ENCODE data around the gene ICA1.

ICA1 gene

DNA sequence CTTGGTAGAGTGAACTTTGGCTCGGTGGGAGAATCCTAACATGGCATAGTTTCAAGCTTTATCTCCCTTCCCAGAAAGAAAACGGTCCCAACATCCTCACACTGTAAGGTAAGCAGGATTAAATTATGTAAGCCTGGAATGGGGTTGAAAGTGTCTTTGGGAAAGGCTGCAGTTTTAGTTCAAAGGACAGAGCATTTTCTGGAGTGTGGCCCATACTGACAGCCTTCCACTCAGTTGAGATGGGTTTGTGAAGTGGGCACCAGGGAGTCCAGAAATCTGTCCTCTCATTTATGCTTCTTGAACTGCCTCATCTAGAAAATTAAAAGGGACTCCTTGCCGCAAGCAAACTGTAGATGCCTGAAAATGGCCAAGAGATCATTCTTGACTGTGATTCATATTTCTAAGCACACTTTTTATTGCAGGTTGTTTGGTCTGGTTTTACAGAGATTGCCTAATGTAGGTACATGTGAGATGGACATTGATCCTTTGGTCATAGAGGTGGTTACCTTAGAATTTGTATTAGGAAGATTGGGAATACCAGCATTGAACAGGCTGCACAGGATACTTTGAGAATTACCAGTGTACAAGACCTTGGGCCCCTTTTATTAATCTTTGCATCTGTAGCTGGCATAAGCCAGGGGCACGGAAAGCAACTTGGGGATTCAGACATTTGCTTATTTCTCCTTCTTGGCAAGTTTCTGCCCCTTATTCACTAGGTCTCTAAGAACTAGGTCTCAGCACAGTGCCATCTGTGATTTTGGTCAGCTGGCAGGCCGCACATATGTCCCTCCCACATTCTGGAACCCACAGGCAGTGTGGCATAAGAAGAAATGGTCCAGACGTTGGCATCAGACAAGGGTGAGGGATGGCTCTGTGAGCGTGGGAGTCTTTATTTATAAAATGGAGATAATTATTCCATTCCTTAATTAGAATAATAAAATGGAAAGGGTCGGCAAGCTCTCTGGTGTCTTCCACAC is 167.5 kb downstream of the ICA1 start:
- H3K4me3 ChIP-seq (ENCODE audit: low read length) = no peak overlapping the region
- no peaks in the 10 kb centered on the region for H3K27me3 ChIP-seq (ENCODE audit: control insufficient read depth, insufficient read depth, low read length)
- no peaks in the 10 kb centered on the region for H3K4me1 ChIP-seq (ENCODE audit: control insufficient read depth, insufficient read depth, low read length)
- no peak overlapping the region for H3K4me2 ChIP-seq (ENCODE audit: low read length)
- H3K9me3 ChIP-seq (replicated peaks; ENCODE audit: low read length) = no peaks in the 10 kb centered on the region
- H3K9ac ChIP-seq (ENCODE audit: low read depth, low read length) = no peak overlapping the region
- no peaks in the 10 kb centered on the region for H3K36me3 ChIP-seq (ENCODE audit: insufficient read depth, low read length)

DNA sequence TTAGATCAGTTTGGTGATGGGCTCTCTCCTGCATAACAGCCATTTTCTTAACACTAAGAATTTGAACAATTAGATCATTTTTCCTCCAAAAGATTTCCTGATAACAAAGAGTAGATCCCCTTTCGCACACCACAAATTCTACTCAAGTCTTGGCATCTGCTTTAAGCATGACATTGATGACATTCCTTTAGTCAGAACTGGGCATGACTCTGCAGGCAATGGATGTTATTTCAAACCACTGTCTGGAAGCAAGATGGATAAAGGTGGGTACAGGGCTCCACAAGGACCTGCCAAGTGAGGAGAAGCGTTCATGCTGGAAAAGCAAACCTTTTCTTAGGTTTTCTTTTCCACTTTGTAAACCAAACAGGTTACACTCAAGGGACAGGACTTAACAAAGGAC is 169.8 kb downstream of the ICA1 start:
- no peaks in the 10 kb centered on the region for H3K9me3 ChIP-seq (replicated peaks; ENCODE audit: low read length)
- no peaks in the 10 kb centered on the region for H3K4me1 ChIP-seq (ENCODE audit: control insufficient read depth, insufficient read depth, low read length)
- no peak overlapping the region for H3K9ac ChIP-seq (ENCODE audit: low read depth, low read length)
- H3K4me3 ChIP-seq (ENCODE audit: low read length) = no peak overlapping the region
- no peak overlapping the region for H3K4me2 ChIP-seq (ENCODE audit: low read length)
- no peaks in the 10 kb centered on the region for H3K36me3 ChIP-seq (ENCODE audit: insufficient read depth, low read length)
- H3K27me3 ChIP-seq (ENCODE audit: control insufficient read depth, insufficient read depth, low read length) = no peaks in the 10 kb centered on the region

DNA sequence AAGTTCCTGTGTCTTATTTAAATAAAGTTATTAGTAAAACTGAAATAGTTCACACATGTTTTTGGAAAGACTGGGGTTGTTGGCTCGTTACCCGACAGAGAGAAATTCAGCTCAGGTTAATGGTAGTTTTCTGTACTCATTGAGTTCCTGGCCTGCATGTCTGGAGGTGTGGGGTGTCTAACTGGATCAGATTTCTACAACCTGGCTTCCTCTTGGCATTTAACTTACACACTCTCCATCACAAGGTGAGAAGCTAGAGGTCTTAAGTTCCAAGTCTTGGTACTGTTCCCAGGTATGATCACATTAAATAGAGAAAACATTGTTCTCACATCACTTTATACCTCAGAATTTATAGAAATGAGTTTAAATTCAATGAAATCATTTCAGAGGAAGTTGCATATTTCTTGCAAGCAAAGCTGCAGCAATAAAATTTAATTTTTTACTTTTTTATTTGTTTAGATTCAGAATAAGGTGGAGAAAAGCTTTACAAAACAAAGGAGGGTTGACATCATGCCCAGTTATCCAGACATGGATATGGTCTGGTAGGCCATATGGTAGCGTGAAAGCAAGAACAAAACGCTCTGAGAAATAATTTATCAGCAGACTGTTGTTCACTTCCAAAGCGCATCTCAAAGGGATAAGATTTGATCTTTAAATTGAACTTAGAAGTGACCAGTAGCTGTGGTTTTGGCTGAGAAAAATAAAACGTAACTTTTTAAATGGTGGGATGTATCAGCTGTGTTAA is 172.8 kb downstream of the ICA1 start:
- no peaks in the 10 kb centered on the region for H3K9me3 ChIP-seq (replicated peaks; ENCODE audit: low read length)
- H3K9ac ChIP-seq (ENCODE audit: low read depth, low read length) = no peak overlapping the region
- no peak overlapping the region for H3K4me3 ChIP-seq (ENCODE audit: low read length)
- H3K27me3 ChIP-seq (ENCODE audit: control insufficient read depth, insufficient read depth, low read length) = no peaks in the 10 kb centered on the region
- peaks cover 18% of the 10 kb centered on the region for H3K36me3 ChIP-seq (ENCODE audit: insufficient read depth, low read length)
- no peak overlapping the region for H3K4me2 ChIP-seq (ENCODE audit: low read length)
- H3K4me1 ChIP-seq (ENCODE audit: control insufficient read depth, insufficient read depth, low read length) = no peaks in the 10 kb centered on the region

DNA sequence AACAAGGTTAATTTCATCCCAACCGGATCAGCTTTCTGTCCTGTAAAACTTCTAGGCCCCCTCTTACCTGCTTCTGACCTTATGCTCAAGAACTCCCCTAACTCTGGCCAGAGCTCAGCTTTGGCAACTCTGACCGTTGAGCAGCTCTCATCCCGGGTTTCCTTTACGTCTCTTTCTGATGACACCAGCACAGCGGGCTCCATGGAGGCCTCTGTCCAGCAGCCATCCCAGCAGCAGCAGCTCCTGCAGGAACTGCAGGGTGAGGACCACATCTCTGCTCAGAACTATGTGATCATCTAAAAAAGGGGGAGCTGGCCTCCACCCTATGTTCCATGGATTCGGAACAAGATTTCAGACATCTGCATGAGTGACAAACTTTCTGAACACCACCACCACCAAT is 175.7 kb downstream of the ICA1 start:
- no peak overlapping the region for H3K4me3 ChIP-seq (ENCODE audit: low read length)
- H3K9ac ChIP-seq (ENCODE audit: low read depth, low read length) = no peak overlapping the region
- H3K27me3 ChIP-seq (ENCODE audit: control insufficient read depth, insufficient read depth, low read length) = no peaks in the 10 kb centered on the region
- no peaks in the 10 kb centered on the region for H3K9me3 ChIP-seq (replicated peaks; ENCODE audit: low read length)
- no peaks in the 10 kb centered on the region for H3K4me1 ChIP-seq (ENCODE audit: control insufficient read depth, insufficient read depth, low read length)
- H3K36me3 ChIP-seq (ENCODE audit: insufficient read depth, low read length) = peaks cover 18% of the 10 kb centered on the region
- no peak overlapping the region for H3K4me2 ChIP-seq (ENCODE audit: low read length)

DNA sequence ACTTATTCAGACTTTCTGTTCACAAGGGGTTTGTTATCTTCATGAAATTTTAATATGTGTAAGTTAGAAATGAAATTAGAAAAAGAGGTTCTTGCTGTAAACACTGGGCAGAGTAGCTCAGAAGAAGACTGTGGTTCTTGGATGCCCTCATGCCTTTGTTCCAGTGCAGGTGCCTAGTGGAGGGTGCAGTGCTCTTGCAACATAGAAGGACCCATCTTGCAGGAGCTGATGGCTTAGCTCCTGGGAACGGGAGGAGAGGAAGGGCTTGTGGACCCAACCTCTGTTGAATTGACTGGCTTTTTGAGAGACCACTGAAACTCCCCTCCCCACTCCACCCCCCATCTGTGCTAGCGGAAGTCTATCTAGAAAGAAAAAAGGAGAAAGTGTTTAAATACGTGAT is 176.5 kb downstream of the ICA1 start:
- no peaks in the 10 kb centered on the region for H3K27me3 ChIP-seq (ENCODE audit: control insufficient read depth, insufficient read depth, low read length)
- H3K9ac ChIP-seq (ENCODE audit: low read depth, low read length) = no peak overlapping the region
- no peaks in the 10 kb centered on the region for H3K9me3 ChIP-seq (replicated peaks; ENCODE audit: low read length)
- peaks cover 18% of the 10 kb centered on the region for H3K36me3 ChIP-seq (ENCODE audit: insufficient read depth, low read length)
- H3K4me3 ChIP-seq (ENCODE audit: low read length) = no peak overlapping the region
- H3K4me1 ChIP-seq (ENCODE audit: control insufficient read depth, insufficient read depth, low read length) = no peaks in the 10 kb centered on the region
- no peak overlapping the region for H3K4me2 ChIP-seq (ENCODE audit: low read length)

DNA sequence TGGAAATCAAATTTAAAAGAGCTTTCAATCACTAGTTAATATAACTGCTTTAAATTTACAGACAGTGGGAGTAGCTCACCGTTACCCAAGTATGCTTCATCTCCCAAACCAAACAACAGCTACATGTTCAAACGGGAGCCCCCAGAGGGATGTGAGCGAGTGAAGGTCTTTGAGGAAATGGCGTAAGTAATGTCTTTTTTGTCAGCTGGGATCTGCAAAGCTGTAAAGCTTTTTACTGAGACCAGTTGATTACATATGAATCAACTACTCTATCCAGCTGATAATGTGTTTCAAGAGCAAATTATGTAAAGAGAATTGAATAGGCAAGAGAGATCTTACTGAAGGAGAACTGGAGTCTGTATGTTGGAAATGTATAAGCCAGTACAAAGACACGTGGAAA is 177.1 kb downstream of the ICA1 start:
- Histone ChIP-seq H3K4me1 (ENCODE audit: control insufficient read depth, insufficient read depth, low read length) (no peaks in the 10 kb centered on the region), H3K36me3 (ENCODE audit: insufficient read depth, low read length) (peaks cover 18% of the 10 kb centered on the region), H3K9me3 (replicated peaks; ENCODE audit: low read length) (no peaks in the 10 kb centered on the region), H3K4me2 (ENCODE audit: low read length) (no peak overlapping the region), H3K4me3 (ENCODE audit: low read length) (no peak overlapping the region), H3K27me3 (ENCODE audit: control insufficient read depth, insufficient read depth, low read length) (no peaks in the 10 kb centered on the region), H3K9ac (ENCODE audit: low read depth, low read length) (no peak overlapping the region)

DNA sequence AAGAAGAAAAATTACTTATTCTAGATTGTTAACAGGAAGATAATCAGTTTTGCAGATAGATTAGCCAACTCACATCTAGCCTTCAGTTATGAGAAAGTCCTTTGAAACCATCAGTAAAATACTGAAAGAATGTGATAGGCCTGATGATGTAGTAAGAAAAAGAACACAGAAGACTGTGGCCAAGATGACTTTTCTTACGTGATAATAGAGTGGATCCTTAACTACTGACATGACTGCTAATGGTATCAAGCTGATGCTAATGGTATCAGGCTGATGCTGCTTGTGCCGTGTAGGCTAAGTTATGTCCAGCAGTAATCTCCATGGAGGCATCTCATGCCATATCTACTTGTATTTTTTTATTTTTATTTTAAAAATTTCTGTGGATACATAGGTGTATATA is 179.2 kb downstream of the ICA1 start:
- Histone ChIP-seq H3K36me3 (ENCODE audit: insufficient read depth, low read length) (peaks cover 18% of the 10 kb centered on the region), H3K27me3 (ENCODE audit: control insufficient read depth, insufficient read depth, low read length) (no peaks in the 10 kb centered on the region), H3K4me1 (ENCODE audit: control insufficient read depth, insufficient read depth, low read length) (no peaks in the 10 kb centered on the region), H3K4me3 (ENCODE audit: low read length) (no peak overlapping the region), H3K4me2 (ENCODE audit: low read length) (no peak overlapping the region), H3K9ac (ENCODE audit: low read depth, low read length) (no peak overlapping the region), H3K9me3 (replicated peaks; ENCODE audit: low read length) (no peaks in the 10 kb centered on the region)

DNA sequence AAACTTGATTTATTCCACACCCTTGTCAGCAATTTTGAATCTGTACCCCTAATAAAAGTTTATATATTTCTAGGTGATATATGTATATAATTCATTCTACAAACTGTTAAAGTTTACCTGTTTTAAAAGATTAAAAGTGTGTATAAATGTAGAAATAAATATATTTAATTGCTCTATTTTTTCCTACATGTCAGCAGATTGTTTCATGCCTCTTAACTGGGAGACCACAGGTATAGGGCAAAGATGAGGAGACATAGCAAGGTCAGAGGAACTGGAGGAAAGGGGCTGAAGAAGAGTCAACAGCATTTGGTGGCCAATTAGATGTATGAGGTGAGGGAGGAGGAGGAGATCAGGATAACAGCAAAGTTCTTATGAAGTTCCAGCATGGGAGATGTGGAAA is 183.5 kb downstream of the ICA1 start:
- no peak overlapping the region for H3K4me2 ChIP-seq (ENCODE audit: low read length)
- no peak overlapping the region for H3K9ac ChIP-seq (ENCODE audit: low read depth, low read length)
- no peaks in the 10 kb centered on the region for H3K36me3 ChIP-seq (ENCODE audit: insufficient read depth, low read length)
- no peaks in the 10 kb centered on the region for H3K9me3 ChIP-seq (replicated peaks; ENCODE audit: low read length)
- no peaks in the 10 kb centered on the region for H3K27me3 ChIP-seq (ENCODE audit: control insufficient read depth, insufficient read depth, low read length)
- no peak overlapping the region for H3K4me3 ChIP-seq (ENCODE audit: low read length)
- H3K4me1 ChIP-seq (ENCODE audit: control insufficient read depth, insufficient read depth, low read length) = no peaks in the 10 kb centered on the region

DNA sequence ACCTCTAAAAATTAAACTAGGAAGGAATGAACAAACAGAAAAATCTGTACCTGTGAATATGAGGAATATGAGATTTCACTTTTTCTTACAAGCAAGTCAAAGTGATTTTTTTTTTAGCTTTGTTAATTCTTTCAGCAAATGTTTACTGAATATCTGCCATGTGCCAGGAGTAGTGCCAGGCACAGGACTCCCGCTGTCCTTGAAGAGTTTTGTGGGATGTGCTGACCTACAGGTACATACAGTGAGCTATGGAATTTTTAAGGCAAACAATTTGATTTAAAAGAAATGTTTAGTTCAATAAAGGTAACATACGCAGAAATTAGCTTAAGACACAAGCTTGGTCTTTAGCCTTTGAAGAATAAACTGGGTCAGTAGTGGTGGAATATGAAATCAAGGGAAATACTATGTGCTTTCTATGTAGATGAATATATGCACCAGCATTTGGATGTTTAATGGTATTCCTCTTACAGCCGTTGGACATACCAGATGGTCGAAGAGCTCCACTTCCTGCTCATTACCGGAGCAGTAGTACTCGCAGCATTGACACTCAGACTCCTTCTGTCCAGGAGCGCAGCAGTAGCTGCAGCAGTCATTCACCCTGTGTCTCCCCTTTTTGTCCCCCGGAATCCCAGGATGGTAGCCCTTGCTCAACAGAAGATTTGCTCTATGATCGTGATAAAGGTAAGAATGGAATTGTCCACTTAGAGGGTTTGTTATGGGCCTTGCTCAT is 191.4 kb downstream of the ICA1 start:
- Histone ChIP-seq H3K4me2 (ENCODE audit: low read length) (no peak overlapping the region), H3K4me1 (ENCODE audit: control insufficient read depth, insufficient read depth, low read length) (peaks cover 8% of the 10 kb centered on the region), H3K9me3 (replicated peaks; ENCODE audit: low read length) (no peaks in the 10 kb centered on the region), H3K4me3 (ENCODE audit: low read length) (no peak overlapping the region), H3K9ac (ENCODE audit: low read depth, low read length) (no peak overlapping the region), H3K36me3 (ENCODE audit: insufficient read depth, low read length) (no peaks in the 10 kb centered on the region), H3K27me3 (ENCODE audit: control insufficient read depth, insufficient read depth, low read length) (no peaks in the 10 kb centered on the region)

DNA sequence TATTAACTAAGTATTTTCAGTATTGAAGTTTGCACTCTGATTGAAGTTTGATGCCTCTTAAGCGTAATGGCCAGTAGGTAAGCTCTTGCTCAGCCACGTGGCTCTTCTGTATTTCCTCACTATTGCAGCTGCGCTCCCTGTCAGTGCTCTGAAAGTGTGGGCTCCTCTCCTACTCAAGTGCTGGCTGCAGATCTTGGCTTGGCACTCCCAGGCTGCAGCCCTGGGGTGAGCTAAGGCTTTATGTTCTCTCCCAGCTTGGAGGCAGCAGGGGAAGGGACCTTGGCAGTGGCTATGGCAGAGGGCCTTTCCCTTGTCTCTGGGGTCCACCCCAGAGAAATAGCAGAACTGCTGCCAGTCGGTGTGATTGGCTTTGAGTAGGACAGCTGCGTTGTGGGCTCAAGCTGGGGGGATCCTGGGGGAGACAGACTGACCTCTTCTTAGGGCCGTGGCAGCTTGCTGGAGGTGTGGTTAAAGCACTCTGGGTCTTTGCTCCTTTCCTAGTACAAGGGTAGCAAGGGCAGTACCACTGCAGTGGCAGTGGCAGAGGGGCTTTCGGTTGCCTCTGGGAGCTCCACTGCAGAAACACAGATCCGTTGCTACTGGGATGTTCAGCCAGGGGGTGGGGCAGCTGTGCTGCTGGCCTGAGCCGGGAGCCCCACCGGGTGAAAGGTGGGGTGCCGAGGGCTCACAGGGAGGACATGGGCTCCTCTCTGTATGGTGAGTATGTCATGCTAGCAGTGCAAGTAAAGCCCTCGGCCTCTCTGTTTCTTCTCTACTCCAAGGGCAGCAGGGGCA is 192.9 kb downstream of the ICA1 start:
- peaks cover 23% of the 10 kb centered on the region for H3K4me1 ChIP-seq (ENCODE audit: control insufficient read depth, insufficient read depth, low read length)

More for the DNA sequence above, 192.9 kb downstream of the ICA1 start:
- Histone ChIP-seq H3K27me3 (ENCODE audit: control insufficient read depth, insufficient read depth, low read length) (no peaks in the 10 kb centered on the region), H3K9ac (ENCODE audit: low read depth, low read length) (no peak overlapping the region), H3K36me3 (ENCODE audit: insufficient read depth, low read length) (no peaks in the 10 kb centered on the region), H3K9me3 (replicated peaks; ENCODE audit: low read length) (no peaks in the 10 kb centered on the region), H3K4me3 (ENCODE audit: low read length) (no peak overlapping the region), H3K4me2 (ENCODE audit: low read length) (no peak overlapping the region)
